Neural crest cell (in vitro differentiated cells): ENCODE measurements around the gene CEMIP. TPM values are rescaled to one million over a fixed set of nuclear protein-coding genes. Genes with fewer than 3 reads are reported as not detected.

ENCODE experiments used
- DNase-seq: peaks from one replicate; pipeline ENCODE4 v3.0.0; 2021; ENCODE audit warnings: low read depth, mixed read lengths, low spot score
- H3K27ac Mint-ChIP-seq: one replicate; pipeline ENCODE4 v1.8.0; 2021; ENCODE audit warnings: mild to moderate bottlenecking, mixed read lengths; ENCODE audit not compliant: unreplicated experiment
- H3K27me3 Mint-ChIP-seq: 2 replicates; pipeline ENCODE4 v1.8.0; 2021; ENCODE audit warnings: low read depth, mild to moderate bottlenecking, mixed read lengths
- H3K36me3 Mint-ChIP-seq: 2 replicates; pipeline ENCODE4 v1.8.0; 2021; ENCODE audit warnings: low read depth, mild to moderate bottlenecking, mixed read lengths
- H3K4me1 Mint-ChIP-seq: 2 replicates; pipeline ENCODE4 v1.8.0; 2021; ENCODE audit warnings: mixed read lengths
- H3K4me3 Mint-ChIP-seq: one replicate; pipeline ENCODE4 v1.8.0; 2021; ENCODE audit warnings: mild to moderate bottlenecking, mixed read lengths
- H3K9me3 Mint-ChIP-seq: 2 replicates; pipeline ENCODE4 v1.8.0; 2021; ENCODE audit warnings: mixed read lengths
- total RNA-seq: library from RNA; stranded (reverse); gene quantifications from 2 replicates; pipeline ENCODE4 v1.2.1, GENCODE V29; 2021
- TF ChIP-seq, protein P1 (sequence below): fragments of 200-600 bp; sonication (generic); conservative IDR thresholded peaks from 2 replicates; pipeline ENCODE4 v1.5.0; 2021; ENCODE audit warnings: antibody characterized with exemption, mild to moderate bottlenecking

The CEMIP gene
- total RNA-seq, 1 donor from 2014 or later, result 0.33 TPM

DNA sequence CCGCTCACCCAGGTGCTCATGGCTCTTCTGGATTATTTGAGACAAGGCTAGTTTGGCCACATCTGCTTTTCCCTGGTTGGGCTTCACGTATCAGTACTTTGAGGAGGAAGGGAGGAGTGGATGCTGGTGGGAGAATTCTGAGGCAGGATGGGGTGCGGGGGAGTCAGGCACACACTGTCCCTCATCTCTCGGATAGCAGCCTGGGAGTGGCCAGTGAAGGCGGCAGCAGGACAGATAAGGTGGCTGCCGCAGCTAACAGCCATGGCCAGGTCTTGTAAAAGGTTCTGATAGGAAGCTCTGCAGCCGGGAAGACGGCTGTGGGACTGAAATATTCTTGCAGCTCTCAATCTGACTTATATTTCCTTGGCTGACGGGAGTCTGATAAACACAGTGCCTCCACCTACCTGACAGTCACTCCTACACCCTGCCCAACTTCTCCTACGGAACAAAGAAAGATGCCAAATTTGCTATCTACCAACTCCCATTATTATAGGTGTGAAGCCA lies 123.2 kb downstream of the CEMIP start:
- peaks cover 16% of the 10 kb centered on the region for H3K4me1 Mint-ChIP-seq

DNA sequence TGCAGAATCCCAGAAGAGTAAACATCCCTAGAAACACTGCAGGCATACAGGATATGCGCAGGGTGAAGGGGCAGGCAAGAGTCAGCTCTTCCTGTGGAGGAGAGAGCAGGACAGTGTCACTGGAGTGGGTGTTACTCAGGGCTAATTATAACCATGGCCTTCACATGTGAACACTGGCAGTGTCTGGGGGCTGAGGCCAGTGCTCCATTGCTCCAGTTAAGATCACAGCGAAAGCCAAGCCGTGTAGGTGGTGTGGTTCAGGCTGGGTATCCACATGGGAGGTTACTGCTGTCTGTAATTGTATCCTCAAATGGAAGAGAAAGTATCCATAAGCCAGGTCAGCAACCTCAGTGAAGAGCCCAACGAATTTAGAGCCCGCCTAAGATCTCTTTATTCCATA lies 125.8 kb downstream of the CEMIP start:
- H3K4me3 Mint-ChIP-seq, result no peak overlapping the region
- no peaks in the 10 kb centered on the region for H3K27me3 Mint-ChIP-seq
- H3K27ac Mint-ChIP-seq, result peak overlapping the region; percentile 65
- peaks cover 16% of the 10 kb centered on the region for H3K4me1 Mint-ChIP-seq
- peaks cover 5% of the 10 kb centered on the region for H3K9me3 Mint-ChIP-seq
- TF ChIP-seq, protein P1, sequence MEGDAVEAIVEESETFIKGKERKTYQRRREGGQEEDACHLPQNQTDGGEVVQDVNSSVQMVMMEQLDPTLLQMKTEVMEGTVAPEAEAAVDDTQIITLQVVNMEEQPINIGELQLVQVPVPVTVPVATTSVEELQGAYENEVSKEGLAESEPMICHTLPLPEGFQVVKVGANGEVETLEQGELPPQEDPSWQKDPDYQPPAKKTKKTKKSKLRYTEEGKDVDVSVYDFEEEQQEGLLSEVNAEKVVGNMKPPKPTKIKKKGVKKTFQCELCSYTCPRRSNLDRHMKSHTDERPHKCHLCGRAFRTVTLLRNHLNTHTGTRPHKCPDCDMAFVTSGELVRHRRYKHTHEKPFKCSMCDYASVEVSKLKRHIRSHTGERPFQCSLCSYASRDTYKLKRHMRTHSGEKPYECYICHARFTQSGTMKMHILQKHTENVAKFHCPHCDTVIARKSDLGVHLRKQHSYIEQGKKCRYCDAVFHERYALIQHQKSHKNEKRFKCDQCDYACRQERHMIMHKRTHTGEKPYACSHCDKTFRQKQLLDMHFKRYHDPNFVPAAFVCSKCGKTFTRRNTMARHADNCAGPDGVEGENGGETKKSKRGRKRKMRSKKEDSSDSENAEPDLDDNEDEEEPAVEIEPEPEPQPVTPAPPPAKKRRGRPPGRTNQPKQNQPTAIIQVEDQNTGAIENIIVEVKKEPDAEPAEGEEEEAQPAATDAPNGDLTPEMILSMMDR, result no peak
- DNase-seq, result no peak
- peaks cover 12% of the 10 kb centered on the region for H3K36me3 Mint-ChIP-seq

More for the DNA sequence above, 123.2 kb downstream of the CEMIP start:
- DNase-seq, result no peak
- Mint-ChIP-seq H3K9me3 (no peaks in the 10 kb centered on the region), H3K27ac (peak overlapping the region; percentile 72), H3K4me3 (no peak overlapping the region), H3K36me3 (peaks cover 2% of the 10 kb centered on the region), H3K27me3 (no peaks in the 10 kb centered on the region)
- TF ChIP-seq, protein P1, result no peak

DNA sequence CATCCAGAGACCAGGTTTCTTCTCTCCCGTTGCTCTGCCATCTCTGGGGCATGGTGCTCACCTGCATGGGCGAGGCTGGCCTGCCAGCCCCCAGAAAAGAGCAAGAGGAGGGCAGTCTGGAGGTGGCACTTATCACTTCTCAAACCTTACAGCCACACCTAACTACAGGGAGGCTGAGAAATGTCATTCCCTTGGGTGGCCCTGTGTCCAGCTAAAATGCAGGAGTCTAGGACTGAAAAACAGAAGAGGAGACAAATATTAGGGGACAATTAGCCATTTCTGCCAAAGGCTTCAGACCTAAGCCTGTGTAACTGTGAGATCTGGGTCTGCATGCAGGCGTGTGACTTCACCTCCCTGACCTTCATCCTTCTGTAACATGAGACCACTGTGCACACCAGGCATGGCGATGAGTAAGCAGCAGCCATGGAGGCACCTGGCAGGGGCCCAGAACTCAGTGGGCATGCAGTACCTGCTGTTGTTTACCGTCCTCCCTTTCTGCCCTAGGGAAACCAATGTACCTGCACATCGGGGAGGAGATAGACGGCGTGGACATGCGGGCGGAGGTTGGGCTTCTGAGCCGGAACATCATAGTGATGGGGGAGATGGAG lies 127.1 kb downstream of the CEMIP start:
- H3K9me3 Mint-ChIP-seq, result peaks cover 5% of the 10 kb centered on the region
- H3K27ac Mint-ChIP-seq, result no peak overlapping the region
- H3K27me3 Mint-ChIP-seq, result no peaks in the 10 kb centered on the region
- no peak overlapping the region for H3K4me3 Mint-ChIP-seq
- H3K4me1 Mint-ChIP-seq, result peaks cover 16% of the 10 kb centered on the region
- peaks cover 12% of the 10 kb centered on the region for H3K36me3 Mint-ChIP-seq
- DNase-seq, result no peak
- TF ChIP-seq, protein P1, result no peak

DNA sequence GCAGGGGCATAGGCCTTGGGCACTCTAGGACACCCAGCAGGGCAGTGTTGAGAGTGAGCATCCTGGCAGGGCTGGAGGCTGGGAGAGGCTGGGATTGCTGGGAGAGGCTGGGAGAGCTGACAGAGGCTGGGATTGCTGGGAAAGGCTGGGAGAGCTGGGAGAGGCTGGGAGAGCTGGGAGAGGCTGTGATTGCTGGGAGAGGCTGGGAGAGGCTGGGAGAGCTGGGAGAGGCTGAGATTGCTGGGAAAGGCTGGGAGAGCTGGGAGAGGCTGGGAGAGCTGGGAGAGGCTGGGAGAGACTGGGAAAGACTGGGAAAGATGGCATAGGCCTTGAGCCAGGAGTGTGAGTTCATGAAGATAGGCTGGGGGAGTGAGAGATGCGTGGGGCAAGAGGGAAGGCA lies 132.7 kb downstream of the CEMIP start:
- Mint-ChIP-seq H3K9me3 (peaks cover 5% of the 10 kb centered on the region), H3K27me3 (no peaks in the 10 kb centered on the region), H3K4me1 (no peaks in the 10 kb centered on the region), H3K36me3 (peaks cover 12% of the 10 kb centered on the region), H3K4me3 (no peak overlapping the region), H3K27ac (no peak overlapping the region)
- TF ChIP-seq, protein P1, result no peak
- DNase-seq, result no peak

DNA sequence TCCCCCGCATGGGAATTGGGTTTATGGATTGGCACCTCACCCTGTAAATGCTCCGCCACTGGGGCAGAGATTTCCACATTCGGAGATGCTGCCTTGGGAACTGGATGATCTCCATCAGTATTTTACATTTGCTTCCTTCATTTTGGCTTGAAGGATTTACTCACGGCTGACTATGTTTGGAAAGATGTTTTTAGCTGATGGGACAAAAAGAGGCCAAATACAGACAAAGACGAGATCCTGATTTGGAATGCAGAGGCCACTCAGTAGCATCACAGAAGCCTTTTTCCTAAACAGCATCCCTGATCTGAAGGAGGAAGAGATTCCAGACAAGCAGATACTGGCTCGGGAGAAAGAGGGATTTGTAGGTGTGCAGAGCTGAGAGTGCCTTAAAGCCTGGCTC lies 133.5 kb downstream of the CEMIP start:
- H3K27ac Mint-ChIP-seq, result no peak overlapping the region

More for the DNA sequence above, 133.5 kb downstream of the CEMIP start:
- Mint-ChIP-seq H3K36me3 (peaks cover 9% of the 10 kb centered on the region), H3K27me3 (no peaks in the 10 kb centered on the region), H3K9me3 (peaks cover 5% of the 10 kb centered on the region), H3K4me1 (no peaks in the 10 kb centered on the region), H3K4me3 (no peak overlapping the region)
- DNase-seq, result no peak
- TF ChIP-seq, protein P1, result no peak
